ENCODE measurements around the gene TPRG1.

TPRG1 gene

DNA sequence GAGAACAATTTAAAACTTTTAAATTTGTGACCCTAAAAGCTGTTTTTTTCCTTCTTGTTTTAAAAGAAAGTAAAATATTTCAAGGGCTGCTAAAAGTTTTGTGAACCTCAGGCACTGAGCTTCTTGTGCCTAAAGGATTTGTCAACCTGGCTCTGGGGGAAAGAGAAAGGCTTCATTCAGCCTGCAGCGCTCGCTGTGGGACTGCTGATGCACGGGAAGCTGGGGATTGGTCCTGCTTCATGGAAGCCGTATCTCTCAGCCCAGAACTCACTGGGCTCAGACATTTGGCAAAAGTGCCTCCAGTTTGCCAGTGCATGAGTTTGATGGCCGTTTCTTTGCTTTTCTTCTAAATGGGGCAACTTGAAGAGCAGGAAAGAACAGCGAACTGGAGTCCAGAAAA is 30.8 kb downstream of the TPRG1 start:
- Histone ChIP-seq H3K4me3 (ENCODE audit: severe bottlenecking) (no peak overlapping the region), H3K9me3 (ENCODE audit: severe bottlenecking) (no peaks in the 10 kb centered on the region), H3K27ac (ENCODE audit: poor library complexity, severe bottlenecking) (no peak overlapping the region), H3K27me3 (ENCODE audit: insufficient read depth, poor library complexity, severe bottlenecking) (no peaks in the 10 kb centered on the region), H3K4me1 (ENCODE audit: insufficient read depth, poor library complexity, severe bottlenecking) (no peaks in the 10 kb centered on the region), H3K36me3 (ENCODE audit: low read depth) (no peaks in the 10 kb centered on the region)
- DNase-seq (ENCODE audit: low spot score) (no peak), ATAC-seq (ENCODE audit: low read depth) (no peak)
- TF ChIP-seq, protein P1, sequence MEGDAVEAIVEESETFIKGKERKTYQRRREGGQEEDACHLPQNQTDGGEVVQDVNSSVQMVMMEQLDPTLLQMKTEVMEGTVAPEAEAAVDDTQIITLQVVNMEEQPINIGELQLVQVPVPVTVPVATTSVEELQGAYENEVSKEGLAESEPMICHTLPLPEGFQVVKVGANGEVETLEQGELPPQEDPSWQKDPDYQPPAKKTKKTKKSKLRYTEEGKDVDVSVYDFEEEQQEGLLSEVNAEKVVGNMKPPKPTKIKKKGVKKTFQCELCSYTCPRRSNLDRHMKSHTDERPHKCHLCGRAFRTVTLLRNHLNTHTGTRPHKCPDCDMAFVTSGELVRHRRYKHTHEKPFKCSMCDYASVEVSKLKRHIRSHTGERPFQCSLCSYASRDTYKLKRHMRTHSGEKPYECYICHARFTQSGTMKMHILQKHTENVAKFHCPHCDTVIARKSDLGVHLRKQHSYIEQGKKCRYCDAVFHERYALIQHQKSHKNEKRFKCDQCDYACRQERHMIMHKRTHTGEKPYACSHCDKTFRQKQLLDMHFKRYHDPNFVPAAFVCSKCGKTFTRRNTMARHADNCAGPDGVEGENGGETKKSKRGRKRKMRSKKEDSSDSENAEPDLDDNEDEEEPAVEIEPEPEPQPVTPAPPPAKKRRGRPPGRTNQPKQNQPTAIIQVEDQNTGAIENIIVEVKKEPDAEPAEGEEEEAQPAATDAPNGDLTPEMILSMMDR (IDR thresholded peaks at IDR 0.05; ENCODE audit: poor library complexity, severe bottlenecking): no peak

DNA sequence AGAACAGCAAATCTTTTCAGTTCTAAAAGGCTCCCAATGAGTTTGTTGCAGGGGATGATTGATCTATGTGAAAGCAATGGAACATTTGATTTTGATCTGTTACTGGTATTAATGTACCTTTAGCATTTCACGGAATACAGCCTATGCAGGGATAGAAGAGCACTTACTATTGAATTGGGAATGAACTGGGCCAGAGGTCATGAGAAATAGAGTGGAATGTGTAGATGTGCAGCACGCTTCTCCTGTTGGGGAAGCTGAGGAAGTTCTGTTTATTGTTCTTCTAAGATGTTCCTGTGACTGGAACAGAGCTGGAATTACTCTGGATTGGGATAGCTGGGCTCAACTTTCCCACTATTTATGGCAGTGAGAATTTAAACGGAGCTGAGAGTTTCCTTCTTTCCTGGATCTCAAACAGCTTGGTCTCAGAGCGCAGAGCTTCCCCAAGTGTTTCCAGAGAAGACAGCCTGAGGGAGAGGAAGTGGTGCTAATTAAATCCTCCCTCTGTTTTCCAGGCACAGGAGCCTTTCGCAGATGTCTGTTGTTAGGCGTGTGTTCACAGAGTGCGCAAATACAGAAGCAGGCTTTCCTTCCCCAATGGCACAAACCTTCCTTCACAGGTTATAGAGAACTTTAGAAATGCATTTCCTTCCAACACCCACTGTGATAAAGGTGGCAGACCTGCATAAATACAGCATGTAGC is 32.5 kb downstream of the TPRG1 start:
- H3K9me3 ChIP-seq (ENCODE audit: severe bottlenecking): no peaks in the 10 kb centered on the region
- no peaks in the 10 kb centered on the region for H3K36me3 ChIP-seq (ENCODE audit: low read depth)
- TF ChIP-seq, protein P1 (IDR thresholded peaks at IDR 0.05; ENCODE audit: poor library complexity, severe bottlenecking): no peak
- no peak; the same call in 2 of the 3 replicates for ATAC-seq (ENCODE audit: low read depth)
- no peaks in the 10 kb centered on the region for H3K27me3 ChIP-seq (ENCODE audit: insufficient read depth, poor library complexity, severe bottlenecking)
- no peak overlapping the region for H3K4me3 ChIP-seq (ENCODE audit: severe bottlenecking)
- no peak overlapping the region for H3K27ac ChIP-seq (ENCODE audit: poor library complexity, severe bottlenecking)
- no peaks in the 10 kb centered on the region for H3K4me1 ChIP-seq (ENCODE audit: insufficient read depth, poor library complexity, severe bottlenecking)
- no peak for DNase-seq (ENCODE audit: low spot score)

DNA sequence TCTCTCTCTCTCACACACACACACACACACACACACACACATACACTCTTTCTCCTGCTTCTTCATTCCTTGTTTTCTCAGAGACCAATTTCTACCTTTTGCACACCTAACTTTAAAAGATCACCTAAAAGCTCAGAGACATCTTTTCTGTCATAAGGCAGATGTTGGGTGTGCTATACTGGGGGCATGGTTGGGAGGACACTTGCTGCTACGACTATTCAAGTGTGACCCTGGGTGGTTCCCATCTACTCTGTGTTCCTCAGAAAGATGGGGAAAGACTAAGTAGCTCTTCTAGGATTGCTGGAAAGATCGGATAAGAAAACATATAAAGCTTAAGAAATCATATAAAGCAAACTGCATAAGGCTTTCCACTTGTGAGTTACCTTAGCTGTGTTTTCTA is 33.2 kb downstream of the TPRG1 start:
- ATAC-seq (ENCODE audit: low read depth) (no peak), DNase-seq (ENCODE audit: low spot score) (no peak)
- Histone ChIP-seq H3K27me3 (ENCODE audit: insufficient read depth, poor library complexity, severe bottlenecking) (no peaks in the 10 kb centered on the region), H3K9me3 (ENCODE audit: severe bottlenecking) (no peaks in the 10 kb centered on the region), H3K4me3 (ENCODE audit: severe bottlenecking) (no peak overlapping the region), H3K4me1 (ENCODE audit: insufficient read depth, poor library complexity, severe bottlenecking) (no peaks in the 10 kb centered on the region), H3K27ac (ENCODE audit: poor library complexity, severe bottlenecking) (no peak overlapping the region), H3K36me3 (ENCODE audit: low read depth) (no peaks in the 10 kb centered on the region)
- TF ChIP-seq, protein P1 (IDR thresholded peaks at IDR 0.05; ENCODE audit: poor library complexity, severe bottlenecking): no peak

DNA sequence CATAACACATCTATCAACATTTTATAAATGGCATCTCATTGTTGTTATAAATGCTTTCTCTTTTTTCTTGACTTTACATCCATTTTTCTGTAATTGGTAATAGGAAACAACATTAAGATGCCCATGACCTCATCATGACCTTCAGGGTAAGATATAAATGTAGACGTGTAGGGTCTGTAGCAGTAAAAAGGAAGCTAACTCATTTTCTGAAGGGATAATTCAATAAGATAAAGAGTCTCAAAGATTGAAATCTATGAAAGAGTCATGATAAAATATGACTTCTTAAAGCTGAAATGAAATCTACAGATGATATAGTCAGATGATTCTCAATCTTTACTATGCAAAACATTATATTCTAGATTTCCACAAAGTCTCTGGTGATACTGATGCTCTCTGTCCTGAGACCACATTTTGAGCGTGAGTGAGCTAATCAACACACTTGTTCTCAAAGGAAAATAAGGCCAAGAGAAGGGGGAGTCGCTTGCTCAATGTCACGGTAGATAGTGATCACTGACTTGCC is 38.5 kb downstream of the TPRG1 start:
- no peaks in the 10 kb centered on the region for H3K27me3 ChIP-seq (ENCODE audit: insufficient read depth, poor library complexity, severe bottlenecking)
- no peaks in the 10 kb centered on the region for H3K9me3 ChIP-seq (ENCODE audit: severe bottlenecking)
- no peaks in the 10 kb centered on the region for H3K36me3 ChIP-seq (ENCODE audit: low read depth)
- TF ChIP-seq, protein P1 (IDR thresholded peaks at IDR 0.05; ENCODE audit: poor library complexity, severe bottlenecking): no peak
- H3K4me3 ChIP-seq (ENCODE audit: severe bottlenecking): no peak overlapping the region
- no peaks in the 10 kb centered on the region for H3K4me1 ChIP-seq (ENCODE audit: insufficient read depth, poor library complexity, severe bottlenecking)
- H3K27ac ChIP-seq (ENCODE audit: poor library complexity, severe bottlenecking): no peak overlapping the region
- no peak for DNase-seq (ENCODE audit: low spot score)
- no peak for ATAC-seq (ENCODE audit: low read depth)

DNA sequence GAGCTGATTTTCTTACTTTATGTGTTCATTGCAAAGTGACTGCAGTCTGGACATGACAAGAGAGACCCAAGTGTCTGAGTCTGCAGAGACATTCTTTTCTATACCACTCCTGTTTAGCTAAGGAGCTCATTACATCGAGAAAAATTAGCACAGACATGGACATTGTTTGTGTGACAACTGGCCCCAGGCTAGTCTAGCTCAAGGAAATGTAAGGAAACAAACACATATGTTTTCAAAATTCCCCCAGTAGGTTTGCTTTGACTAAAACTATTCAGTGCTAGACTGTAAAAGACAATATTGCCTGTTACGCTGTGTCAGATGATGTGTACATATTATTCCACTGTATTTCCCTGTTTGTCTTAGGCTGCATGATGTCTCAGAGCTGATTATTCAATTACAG is 40.9 kb downstream of the TPRG1 start:
- Histone ChIP-seq H3K4me3 (ENCODE audit: severe bottlenecking) (no peak overlapping the region), H3K9me3 (ENCODE audit: severe bottlenecking) (no peaks in the 10 kb centered on the region), H3K4me1 (ENCODE audit: insufficient read depth, poor library complexity, severe bottlenecking) (no peaks in the 10 kb centered on the region), H3K27ac (ENCODE audit: poor library complexity, severe bottlenecking) (no peak overlapping the region), H3K27me3 (ENCODE audit: insufficient read depth, poor library complexity, severe bottlenecking) (no peaks in the 10 kb centered on the region), H3K36me3 (ENCODE audit: low read depth) (no peaks in the 10 kb centered on the region)
- TF ChIP-seq, protein P1 (IDR thresholded peaks at IDR 0.05; ENCODE audit: poor library complexity, severe bottlenecking): no peak
- no peak for DNase-seq (ENCODE audit: low spot score)
- ATAC-seq (ENCODE audit: low read depth): no peak

Measured in RWPE2 (cell line).